Measurements from ENCODE around the gene KATNA1. TPM values are rescaled to one million over a fixed set of nuclear protein-coding genes. Genes with fewer than 3 reads are reported as not detected.
A peak's percentile ranks its signal among the peaks of the same experiment; 100 is the strongest.

KATNA1 gene
- total RNA-seq, 2 donors from 2014 or later = 11.5 to 16.3 TPM

DNA sequence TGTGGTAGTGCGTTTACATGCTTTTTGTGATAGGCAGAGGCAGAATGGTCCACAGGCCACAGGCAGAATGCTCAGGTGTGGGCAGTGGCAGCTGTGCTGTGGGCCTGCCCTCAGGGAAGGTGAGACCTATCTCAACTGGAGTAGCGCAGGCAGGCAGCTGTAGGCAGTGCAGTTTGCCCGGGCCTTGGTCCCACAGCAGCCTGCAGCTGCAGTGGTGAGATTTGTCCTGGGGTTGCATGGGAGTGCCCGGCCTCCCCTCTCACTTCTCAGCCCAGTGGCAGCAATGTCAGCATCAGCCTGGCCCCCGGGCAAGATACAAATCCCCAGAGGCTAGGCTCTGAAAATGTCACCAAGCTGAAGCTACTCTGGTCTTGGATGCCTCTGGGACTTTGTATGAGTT lies 96.6 kb downstream of the KATNA1 start:
- no peak for DNase-seq (ENCODE audit: low spot score)
- intact Hi-C loops (cut with DNase I) = no loop called here

DNA sequence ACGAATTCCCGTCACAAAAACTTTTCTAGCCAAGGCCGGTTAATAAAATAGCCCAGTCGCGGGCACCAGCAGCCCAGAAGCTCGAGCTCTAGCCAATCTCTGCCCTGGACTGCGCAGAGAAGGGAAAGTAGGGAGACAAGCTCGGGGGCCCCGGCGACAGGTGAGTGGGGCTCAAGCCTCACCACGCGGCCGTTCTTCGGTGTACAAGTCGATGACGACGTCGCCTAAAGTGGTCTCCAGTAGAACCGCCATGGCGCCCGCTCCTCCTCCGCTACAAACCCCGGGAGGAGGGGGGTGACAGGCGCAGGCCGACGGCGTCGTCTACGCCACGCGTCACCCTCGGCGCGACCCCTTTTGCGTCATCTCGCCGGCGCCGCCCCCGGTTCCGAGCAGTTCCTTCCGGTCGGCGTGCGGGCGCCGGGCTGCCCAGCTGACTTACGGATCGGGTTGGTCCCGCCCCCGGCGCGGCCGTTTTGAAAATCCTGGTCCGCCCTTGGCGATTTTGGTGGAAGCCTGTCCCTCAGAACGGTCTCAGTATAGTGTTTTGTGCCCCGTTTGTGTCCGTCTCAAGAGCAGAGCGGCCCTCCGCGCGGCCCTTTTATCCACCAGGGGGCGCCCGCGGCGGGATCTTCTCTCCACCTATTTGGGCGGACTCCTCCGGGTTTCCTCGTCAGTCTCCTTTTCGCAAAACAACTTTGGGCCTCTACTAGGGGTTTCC lies 102.6 kb downstream of the KATNA1 start, which contains the start of gene PPIL4:
TSS of gene PPIL4 (minus strand) at position 290 of the 718 bp plus-strand sequence. CDS start at position 252, 38 bp downstream.
- intact Hi-C loops (cut with DNase I) = no loop called here
- DNase-seq (ENCODE audit: low spot score) = peak; percentile 99

- intact Hi-C loops (cut with DNase I) = no loop called here
- DNase-seq (ENCODE audit: low spot score) = no peak
Observed at GRCh38 chr6:149545258-149545753, 103.2 kb downstream of the KATNA1 start.

Other genes starting within 250 kb of the KATNA1 start
- gene SUMO4, start 248.5 kb downstream of the KATNA1 start, total RNA-seq = 1 to 10 TPM in 1 of 2 donors, under 1 TPM in 1; 0.88 to 1.8 TPM
- gene ZC3H12D, start 163.7 kb downstream of the KATNA1 start, total RNA-seq = 1 to 10 TPM; 1.8 to 2.2 TPM
- 10 to 100 TPM; 25.1 to 26.2 TPM for gene PPIL4, start 102.7 kb downstream of the KATNA1 start, total RNA-seq
- 10 to 100 TPM; 62.4 to 63.3 TPM for gene GINM1, start 82.3 kb downstream of the KATNA1 start, total RNA-seq
- gene LATS1, start 69.4 kb upstream of the KATNA1 start, total RNA-seq = 10 to 100 TPM; 31.1 to 32.8 TPM
- 10 to 100 TPM; 24.8 to 29.0 TPM for gene NUP43, start 97.8 kb upstream of the KATNA1 start, total RNA-seq
- 10 to 100 TPM; 50.4 to 69.9 TPM for gene PCMT1, start 101.0 kb upstream of the KATNA1 start, total RNA-seq
- gene LRP11, start 215.6 kb upstream of the KATNA1 start, total RNA-seq = 10 to 100 TPM; 20.0 to 26.3 TPM
- 1 to 10 TPM in 1 of 2 donors, not detected in 1; 1.6 TPM for gene RAET1E, start 249.4 kb upstream of the KATNA1 start, total RNA-seq

Measured in posterior vena cava (tissue), 2 donors.